NCI-H524 (cell line): Measurements from ENCODE around the gene UBAC1.
"Not testable (repeated sequence)": the region's sequence is repeated elsewhere in the genome, so short reads cannot be mapped to it uniquely, and the experiment has no call there.

Experiments used
- DNase-seq, 2 experiments: peaks; one replicate each; lab custom pipeline; 2025; lab: John Stamatoyannopoulos, UW

UBAC1 gene

DNA sequence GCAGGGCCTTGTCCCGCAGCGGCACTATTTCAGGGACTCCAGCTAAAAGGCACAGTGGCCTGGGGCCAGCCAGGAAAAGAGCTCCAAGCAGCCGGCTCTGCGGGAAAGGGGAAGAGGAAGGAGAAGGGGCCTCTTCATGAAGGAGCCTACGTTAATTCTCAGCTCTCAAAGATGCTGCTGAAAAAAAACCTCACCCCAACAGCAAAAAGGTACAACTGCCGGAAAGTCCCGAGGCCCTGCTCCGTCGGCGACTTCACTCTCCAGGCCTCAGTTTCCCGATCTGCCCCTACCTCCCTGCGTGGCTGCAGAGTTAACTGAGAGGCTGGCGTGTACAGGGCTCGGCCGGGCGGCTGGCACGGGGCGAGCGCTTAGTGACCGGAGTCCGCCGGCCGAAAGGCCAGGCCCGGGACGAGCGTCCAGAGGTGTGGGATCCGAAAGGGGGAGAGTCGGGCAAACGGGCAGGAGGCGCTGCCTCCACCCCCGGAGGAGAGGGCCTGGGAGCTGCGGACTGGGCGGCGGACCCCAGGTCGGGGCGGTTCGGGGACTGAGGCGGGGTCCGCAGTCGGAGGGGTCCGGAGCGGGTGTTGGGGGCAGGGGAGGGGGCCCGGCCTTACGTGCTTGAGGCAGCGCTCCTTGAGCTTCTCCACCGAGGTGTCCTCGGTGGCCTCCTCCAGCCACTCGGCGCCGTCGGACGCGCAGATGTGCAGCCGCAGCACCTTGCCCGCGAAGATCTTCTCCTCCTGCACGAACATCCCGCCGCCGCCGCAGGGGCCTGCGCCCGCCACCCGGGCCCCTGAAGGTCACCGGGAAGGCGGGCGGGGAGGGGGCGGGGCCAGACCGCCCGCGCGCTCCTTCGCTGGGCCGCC is 529 bp downstream of the UBAC1 start:
- DNase-seq: no peak

DNA sequence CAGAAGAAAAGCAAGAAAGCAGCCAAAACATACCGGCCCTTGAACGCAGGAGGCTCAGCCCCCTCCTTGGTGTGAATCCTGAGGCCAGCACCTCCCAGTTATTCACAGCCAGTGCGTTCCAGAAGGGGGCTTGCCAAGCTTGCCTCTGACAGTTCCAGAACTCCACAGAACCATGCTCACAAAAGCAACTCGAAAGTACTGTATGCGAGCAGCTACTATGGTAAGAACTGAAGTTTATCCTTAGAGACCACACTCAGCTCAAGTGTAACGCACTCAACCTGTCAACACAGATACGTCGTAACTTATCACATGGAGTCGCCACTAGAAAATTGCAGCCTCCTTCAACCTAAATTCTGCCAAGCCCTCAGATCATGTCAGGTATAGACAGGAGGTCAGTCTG is 1.4 kb downstream of the UBAC1 start:
- no peak for DNase-seq

DNA sequence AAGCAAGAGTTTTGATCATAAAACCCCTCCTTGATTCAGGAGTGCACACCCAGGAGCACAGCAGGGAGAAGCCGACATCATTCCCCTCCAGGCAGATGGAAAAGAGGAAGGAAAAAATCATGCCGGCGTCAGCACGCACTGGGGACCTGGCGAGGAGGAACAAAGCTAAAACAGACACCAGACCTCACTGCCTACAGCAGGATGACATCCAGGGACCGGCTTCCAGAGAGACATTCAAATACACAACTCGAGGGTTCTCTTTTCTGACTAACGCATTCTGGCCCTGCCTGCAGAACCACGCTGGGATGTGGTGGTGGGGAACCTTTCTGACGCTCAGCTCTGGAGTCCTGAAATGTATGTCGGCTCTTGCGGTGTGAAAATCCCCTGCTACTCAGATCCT is 2.7 kb downstream of the UBAC1 start:
- DNase-seq: no peak

DNA sequence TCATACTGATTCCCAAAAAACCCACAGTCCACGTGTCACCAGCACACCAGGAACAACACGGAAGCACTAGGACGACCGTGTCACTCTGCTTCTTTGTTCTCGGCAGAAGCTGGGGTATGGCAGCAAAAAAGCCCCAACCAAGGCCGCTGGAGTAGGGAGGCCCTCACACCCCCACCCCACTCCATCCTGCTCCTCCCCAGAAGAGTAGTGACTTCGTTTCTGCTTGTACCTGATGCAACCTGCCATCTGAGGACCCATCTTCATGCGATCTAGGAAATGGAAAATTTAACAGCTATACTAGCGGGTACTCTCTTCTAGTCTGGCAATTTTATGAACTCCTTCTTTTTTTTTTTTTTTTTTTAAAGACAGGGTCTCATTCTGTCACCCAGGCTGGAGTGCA is 3.7 kb downstream of the UBAC1 start:
- DNase-seq: no peak

DNA sequence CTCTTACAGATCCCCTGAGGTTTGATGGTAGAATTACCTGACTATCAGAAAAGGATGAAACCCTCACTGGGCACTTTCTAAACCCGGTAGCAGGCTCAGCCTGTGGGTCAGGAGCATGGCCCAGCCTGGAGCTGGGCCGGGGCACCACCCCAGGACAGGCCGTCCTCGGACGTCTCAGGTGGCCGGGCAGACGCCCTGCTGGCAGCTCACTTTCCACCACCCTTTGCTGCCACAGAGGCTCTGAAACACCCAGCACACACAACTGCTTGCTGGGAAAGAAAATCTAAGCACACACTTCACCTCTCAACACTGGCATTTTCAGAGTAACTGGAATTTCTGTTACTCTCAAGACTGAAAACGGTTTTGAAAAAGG is 4.4 kb downstream of the UBAC1 start:
- DNase-seq: no peak

DNA sequence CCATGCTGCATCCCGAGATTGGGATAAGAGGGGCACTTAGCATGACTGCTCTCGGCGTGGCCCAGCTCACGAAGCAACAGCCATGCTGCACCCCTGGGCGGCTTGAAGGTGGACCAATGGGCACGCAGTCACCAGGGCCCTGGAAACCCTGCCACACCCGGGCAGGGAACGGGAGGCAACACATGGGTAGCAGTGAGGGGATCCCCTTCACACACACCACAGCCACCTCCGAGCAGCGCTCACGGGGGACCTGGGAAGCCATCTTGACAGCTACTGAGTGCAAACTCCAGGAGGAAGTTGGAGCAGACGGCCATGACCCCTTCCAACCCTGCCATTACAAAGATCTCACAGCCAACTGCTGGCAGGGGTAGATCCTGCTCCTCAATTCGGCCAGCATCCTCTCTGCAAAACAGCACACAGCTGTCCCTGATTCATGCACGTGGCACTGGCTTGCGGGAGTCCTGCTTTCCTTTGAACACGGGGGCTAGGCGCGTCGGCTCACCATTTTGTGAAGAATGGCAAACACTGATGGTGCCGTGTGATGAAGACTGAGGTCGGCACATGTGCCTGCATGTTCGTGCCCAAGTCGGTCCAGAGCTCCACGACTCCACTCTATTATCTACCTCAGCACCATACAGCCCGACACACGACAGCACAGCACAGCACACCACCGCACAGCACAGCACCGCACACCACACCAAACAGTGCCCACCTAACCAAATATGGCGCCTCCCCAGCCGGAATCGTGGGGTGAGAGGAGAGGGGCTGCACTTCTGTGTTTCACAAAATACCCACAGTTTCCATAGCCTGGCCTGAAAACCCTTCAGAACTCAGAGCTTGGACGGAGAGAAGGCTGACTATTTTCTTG is 5.0 kb downstream of the UBAC1 start:
- no peak for DNase-seq

DNA sequence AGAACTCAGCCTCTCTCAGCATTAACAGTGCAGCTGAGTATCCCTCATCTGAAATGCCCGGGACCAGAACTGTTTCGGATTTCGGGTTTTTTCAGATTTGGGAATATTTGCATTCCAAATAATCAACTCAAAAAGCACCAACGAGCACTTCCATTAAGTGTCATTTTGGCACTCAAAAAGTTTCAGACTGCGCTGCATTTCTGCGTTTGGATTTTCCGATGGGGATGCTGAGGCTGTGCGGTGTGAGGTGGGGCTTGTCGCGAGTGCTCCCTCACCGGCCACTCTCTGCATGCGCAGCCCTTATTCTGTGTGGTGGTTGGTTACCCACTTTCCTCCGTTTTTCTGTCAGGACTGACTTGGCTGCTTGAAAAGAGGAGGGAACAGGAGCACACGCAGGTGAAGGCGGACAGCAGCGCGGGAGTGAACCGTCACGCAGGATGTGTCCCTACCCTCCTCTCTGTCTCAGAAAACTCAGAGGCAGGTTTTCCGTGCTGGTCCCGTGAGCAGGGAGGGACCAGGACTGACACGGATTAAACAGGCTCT is 8.4 kb downstream of the UBAC1 start:
- DNase-seq: no peak

DNA sequence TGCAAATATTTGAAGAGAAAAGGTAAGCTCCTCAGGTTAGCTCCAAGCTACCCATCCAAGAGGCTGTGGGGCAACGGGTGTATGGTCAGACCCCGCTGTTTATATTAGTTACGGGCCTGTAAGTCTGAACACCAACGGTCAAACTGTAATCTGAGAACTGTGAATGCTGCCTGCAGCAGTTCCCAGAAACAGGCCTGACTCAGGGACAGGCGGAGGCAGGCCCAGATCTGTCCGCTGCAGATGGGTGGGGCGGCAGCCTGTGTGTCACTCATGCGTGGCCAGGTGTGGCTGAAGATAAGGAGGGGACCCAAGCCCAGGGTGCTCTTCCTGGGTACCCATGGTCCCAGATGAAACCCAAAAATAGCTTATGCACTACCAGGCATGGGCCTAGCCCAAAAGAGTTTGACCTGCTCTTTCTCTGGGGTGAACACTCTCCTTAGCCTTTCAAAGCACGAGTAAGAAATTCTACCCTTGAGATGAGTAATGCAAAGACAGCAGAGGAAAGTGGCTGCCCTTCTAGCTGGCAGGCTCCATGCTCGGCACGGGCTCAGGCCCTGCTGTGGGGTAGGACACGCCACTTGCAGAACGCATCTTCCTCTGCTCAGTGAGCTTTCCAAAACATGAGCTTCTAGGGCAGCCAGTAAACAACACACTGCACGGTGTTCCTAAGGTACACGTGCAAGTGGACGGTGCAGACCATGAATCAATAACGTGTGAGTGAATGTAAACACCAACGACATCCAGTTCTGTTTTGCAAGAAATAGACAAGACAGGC is 9.1 kb downstream of the UBAC1 start:
- DNase-seq: peak in 1 of 2 experiments; percentile 41

DNA sequence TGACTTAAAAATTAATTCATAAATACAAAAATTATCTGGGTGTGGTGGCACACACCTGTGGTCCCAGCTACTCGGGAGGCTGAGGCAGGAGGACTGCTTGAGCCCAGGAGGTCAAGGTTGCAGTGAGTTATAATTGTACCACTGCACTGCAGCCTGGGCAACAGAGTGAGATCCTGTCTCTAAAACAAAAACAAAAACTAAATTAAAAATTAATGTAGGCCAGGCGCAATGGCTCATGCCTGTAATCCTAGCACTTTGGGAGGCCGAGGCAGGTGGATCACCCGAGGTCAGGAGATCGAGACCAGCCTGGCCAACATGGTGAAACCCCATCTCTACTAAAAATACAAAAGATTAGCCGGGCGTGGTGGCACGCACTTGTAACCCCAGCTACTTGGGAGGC is 9.9 kb downstream of the UBAC1 start:
- not testable (repeated sequence) for DNase-seq

DNA sequence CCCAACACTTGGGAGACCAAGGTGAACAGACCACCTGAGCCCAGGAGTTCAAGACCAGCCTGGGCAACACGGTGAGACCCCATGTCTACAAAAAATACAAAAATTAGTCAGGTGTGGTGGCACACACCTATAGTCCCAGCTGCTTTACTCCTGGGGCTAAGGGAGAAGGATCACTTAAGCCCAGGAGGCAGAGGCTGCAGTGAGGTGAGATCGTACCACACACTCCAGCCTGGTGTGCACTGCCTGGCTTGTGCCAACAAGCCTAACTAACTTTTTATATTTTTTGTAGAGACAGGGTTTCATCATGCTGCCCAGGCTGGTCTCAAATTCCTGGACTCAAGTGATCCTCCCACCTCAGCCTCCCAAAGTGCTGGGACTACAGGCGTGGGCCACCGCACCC is 10.3 kb downstream of the UBAC1 start:
- DNase-seq: not testable (repeated sequence)

DNA sequence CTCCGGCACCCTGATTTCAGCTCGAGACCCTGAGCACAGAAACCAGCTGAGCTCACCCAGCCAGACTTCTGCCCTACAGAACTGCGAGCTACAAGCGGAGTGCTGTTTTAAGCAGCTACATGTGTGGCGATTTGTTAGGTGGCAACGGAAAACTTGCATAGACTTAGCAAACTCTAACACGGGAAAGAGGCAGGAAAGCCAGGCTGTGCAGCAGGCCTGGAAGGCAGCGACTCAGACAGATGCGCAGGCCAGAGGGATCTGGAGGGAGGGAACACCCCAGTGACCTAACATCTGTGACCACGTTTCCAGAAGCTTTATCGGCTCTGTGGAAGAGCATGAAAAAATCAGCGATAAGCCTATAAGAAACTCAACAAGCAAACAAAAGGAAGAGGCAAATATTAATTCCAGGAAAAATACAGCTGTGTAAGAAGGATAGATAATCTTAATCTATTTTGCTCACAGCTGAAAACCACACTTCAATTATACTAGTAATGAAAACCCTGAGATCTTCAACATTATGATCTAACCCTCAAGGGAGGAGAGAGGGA is 11.0 kb downstream of the UBAC1 start:
- no peak for DNase-seq

DNA sequence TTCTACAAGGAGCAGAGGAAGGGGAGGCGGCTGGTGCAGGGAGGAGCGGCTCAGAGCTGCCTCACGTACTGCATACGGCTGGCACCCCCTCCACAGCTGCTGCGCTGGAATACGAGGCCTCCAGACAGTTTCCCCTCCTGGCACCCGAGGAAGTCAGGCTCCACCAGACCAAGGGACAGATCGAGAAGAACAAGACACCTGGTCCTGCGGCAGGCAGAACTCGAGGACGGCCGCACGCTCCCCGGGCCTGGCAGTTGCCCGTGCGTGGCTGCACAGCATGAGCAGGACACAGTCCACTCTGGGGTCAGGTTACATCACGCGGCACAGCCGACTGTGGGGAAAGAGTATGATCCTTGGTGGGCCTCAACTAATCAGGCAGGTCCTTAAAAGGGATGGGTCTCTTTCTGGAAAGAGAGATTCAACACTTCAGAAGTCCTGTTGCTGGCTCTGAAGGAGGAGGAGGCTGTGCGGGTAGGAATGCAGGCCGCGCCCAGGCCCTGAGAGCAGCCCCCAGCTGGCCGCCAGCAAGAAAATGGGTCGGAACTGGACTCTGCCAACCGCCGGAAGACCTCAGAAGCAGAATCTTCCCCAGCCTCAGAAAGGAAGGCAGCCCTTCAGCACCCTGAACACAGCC is 11.6 kb downstream of the UBAC1 start:
- no peak for DNase-seq

DNA sequence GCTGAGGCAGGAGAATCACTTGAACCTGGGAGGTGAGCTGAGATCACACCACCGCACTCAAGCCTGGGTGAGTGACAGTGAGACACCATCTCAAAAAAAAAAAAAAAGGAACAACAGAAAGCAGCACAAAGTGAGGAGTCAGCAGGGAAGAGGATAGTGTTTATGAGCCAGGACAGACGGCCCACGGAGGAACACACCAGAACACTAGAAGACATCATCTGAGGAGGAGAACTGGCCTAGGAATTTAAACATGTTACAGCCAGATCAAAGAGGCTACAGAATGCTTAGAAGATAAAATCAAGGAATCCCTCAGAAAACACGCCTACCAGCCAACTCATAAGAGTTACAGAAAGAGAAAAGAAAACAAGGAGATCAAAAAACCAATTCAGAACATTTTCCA is 12.2 kb downstream of the UBAC1 start:
- DNase-seq: no peak

DNA sequence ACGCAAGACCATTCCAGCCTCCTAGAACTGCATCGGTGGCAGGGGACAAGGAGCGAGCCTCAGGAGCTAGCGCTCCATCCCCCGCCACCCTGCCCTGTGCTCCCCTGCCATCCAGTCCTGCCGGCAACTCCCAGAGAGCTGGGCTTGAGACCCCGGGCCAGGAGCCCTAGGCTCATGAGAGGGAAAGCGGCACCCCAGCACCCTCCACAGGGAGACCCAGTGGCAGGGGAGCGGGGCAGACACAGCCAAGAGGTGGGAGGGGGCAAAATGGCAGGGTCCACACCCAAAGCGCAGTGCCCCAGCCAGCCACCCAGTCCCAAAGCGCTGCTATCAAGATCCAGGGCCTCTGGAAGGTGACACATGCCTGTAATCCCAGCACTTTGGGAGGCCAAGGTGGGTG is 12.7 kb downstream of the UBAC1 start:
- no peak for DNase-seq

DNA sequence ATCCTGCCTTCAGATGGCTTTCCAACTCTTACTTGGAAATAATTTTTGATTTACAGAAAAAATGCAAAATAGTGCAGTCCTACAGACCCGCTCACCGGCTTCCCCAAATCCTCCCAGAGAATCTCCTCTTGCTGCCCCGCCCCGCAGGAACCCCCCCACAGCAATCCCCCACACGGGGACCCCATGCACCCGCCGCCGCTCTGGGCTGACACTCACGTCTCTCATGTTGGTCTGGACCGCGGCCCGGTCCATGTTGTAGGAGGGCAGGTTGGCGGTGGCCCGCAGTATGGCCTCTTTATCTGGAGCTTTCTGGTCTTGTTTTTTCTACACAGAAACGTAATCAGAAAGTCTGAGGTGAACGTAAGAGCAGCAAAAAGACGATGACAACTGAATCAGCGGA is 13.6 kb downstream of the UBAC1 start:
- no peak for DNase-seq

DNA sequence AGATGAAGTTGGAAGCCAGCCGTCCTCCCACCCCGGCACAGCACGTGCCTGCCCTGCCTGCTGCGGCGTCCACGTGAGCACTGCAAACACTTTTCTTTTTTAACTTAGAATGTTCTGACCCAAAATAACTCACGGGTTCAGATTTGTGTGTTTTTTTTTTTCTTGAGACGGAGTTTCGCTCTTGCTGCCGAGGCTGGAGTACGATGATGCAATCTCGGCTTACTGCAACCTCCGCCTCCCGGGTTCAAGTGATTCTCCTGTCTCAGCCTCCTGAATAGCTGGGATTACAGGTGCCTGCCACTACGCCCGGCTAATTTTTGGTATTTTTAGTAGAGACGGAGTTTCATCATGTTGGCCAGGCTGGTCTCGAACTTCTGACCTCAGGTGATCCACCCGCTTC is 14.1 kb downstream of the UBAC1 start:
- DNase-seq: not testable (repeated sequence)

DNA sequence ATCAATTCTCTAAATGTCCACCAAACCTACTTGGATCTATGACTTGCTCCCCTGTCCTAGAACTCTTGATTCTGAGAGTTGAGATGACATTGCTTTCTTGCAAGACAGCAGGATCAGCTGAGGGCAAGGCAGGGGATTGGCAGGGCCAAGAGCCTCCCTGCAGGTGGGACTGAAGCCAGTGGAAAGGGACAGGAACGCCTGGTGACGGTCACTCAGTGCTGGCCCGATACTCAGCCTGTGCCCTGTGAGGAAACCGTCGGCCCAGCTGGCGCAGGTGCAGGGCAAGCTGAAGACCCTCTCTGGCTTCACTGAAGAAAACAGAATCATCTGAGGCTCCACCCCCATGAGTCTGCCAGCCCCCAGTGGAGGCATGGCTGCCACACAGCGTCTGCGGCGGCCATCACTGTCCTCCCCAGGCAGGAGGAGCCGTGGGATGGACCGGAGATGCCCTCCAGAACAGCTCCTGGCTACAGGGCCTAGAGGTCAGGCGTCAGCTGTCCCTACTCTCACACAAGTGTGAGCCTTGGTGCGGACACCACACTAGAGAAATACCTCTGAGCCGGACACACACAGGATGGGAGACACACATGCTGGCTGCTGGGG is 14.7 kb downstream of the UBAC1 start:
- DNase-seq: no peak

DNA sequence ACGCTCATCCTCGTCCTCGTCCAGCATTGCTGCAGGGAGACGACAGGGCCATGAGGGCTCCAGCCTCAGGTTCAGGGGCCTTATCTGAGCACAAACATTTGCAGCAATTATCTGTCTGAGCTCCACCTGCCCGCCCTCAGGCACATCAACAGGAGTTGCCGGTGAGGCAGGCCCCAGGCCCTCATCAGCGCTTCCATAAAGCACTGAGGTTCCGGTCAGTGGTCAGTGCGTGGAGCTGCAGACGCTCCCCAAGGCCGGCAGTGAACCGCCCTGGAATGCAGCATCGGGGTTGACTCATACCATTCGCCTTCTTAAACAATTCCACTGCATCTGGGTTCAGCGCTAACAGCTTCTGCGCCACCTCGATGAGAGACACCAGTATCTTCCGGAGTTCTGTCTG is 15.2 kb downstream of the UBAC1 start:
- DNase-seq: no peak

DNA sequence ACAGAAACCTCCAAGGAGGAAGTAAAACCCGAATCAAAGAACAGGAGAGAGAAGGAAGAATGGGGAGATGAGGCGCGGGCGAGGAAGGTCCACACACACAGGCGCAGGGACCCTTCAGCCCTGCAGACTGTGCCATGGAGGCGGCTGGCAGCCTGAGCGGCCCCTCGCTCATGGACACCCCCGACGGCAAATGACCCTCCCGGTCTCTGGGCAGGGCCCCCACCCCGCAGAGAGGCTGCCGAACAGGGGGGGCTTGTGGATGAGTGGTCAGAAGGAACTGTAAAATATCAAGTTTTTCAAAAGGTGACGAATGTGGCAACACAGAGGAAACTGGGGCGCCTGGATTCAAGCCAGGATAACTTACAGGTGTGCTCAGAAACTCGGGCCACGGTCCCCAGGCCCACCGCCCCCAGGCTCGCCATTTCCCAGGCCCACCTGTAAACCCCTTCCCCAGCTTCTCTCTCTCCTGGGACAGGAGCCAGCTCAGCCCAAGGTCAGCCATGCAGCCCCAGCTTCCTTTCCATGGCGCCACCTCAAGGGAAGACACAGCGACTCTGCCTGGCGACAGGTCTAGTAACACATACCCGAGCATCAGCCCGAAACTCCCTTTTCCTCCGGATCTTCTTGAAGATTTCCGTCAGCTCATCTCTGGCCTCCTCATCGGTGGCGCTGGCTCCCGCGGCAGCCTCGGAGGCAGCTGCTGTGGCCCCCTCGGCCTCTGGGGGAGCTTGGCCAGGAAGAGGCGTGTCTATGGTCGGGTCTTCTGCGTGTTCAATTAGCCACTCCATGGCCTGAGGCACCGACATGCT is 16.5 kb downstream of the UBAC1 start:
- DNase-seq: no peak

DNA sequence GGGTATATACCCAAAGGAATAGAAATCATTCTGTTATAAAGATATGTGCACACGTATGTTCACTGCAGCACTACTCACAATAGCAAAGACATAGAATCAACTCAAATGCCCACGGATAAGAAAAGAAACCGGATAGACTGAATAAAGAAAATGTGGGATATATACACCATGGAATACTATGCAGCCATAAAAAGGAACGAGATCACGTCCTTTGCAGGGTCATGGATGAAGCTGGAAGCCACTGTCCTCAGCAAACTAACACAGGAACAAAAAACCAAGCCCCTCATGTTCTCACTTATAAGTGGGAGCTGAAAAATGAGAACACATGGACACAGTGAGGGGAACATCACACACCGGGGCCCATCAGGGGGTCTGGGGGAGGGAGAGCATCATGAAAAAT is 17.6 kb downstream of the UBAC1 start:
- not testable (repeated sequence) for DNase-seq
